Measurements from ENCODE around the gene CADM1.

Gene CADM1

DNA sequence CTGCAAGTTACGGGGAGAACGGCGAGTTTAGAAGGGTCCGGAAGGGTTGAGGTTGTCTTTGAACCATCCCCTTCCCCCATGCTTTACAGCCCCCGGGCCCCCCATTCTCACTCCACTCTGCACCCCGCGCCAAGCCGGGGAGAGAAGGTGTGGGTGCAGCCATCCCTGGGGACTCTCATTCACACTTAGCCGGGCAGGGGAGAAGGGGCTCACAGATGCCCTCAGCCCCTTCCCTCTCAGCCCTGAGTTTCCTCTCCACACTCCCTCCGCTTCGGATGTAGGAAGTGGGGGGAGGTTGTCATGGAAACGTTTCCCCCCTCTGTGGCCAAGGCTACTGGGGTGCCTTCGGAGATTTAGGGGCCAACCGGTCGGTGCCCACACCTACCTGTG is 334 bp downstream of the CADM1 start:
- peak overlapping the region; percentile 98 for H3K4me2 ChIP-seq (ENCODE audit: low read depth, low read length)
- peak overlapping the region; percentile 85 for H3K27ac ChIP-seq (ENCODE audit: low read length)
- no peaks in the 10 kb centered on the region for H3K9me3 ChIP-seq (replicated peaks; ENCODE audit: insufficient read depth, low read length)
- peak overlapping the region; percentile 90 for H3K9ac ChIP-seq (ENCODE audit: low read length)
- no peaks in the 10 kb centered on the region for H3K27me3 ChIP-seq (replicated peaks; ENCODE audit: insufficient read depth, low read length)
- no peak for DNase-seq
- no peaks in the 10 kb centered on the region for H3K36me3 ChIP-seq (replicated peaks; ENCODE audit: insufficient read depth, low read length)
- peaks cover 9% of the 10 kb centered on the region for H3K4me1 ChIP-seq (ENCODE audit: low read length)
- peak overlapping the region; percentile 87 for H3K4me3 ChIP-seq (ENCODE audit: low read length)
- H4K20me1 ChIP-seq (ENCODE audit: insufficient read depth, low read length): 0 out of 2 replicates have a peak, but pooled peaks cover 7% of the 10 kb centered on the region
- no peaks in the 10 kb centered on the region for H3K9me2 ChIP-seq (replicated peaks; ENCODE audit: insufficient read depth, low read length)
- TF ChIP-seq EZH2phosphoT487 (IDR thresholded peaks at IDR 0.05; ENCODE audit: low read length): no peak
- no peak for TF ChIP-seq EZH2 (optimal IDR thresholded peaks at IDR 0.05; ENCODE audit: low read depth, low read length)
- TF ChIP-seq, protein P1, sequence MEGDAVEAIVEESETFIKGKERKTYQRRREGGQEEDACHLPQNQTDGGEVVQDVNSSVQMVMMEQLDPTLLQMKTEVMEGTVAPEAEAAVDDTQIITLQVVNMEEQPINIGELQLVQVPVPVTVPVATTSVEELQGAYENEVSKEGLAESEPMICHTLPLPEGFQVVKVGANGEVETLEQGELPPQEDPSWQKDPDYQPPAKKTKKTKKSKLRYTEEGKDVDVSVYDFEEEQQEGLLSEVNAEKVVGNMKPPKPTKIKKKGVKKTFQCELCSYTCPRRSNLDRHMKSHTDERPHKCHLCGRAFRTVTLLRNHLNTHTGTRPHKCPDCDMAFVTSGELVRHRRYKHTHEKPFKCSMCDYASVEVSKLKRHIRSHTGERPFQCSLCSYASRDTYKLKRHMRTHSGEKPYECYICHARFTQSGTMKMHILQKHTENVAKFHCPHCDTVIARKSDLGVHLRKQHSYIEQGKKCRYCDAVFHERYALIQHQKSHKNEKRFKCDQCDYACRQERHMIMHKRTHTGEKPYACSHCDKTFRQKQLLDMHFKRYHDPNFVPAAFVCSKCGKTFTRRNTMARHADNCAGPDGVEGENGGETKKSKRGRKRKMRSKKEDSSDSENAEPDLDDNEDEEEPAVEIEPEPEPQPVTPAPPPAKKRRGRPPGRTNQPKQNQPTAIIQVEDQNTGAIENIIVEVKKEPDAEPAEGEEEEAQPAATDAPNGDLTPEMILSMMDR (IDR thresholded peaks at IDR 0.05; ENCODE audit: low read length): no peak
- H2AFZ ChIP-seq (ENCODE audit: low read length): no peak overlapping the region
- H3F3A ChIP-seq (ENCODE audit: insufficient read depth, low read length): peaks cover 16% of the 10 kb centered on the region
- H3K79me2 ChIP-seq (ENCODE audit: low read length): peaks cover 53% of the 10 kb centered on the region

DNA sequence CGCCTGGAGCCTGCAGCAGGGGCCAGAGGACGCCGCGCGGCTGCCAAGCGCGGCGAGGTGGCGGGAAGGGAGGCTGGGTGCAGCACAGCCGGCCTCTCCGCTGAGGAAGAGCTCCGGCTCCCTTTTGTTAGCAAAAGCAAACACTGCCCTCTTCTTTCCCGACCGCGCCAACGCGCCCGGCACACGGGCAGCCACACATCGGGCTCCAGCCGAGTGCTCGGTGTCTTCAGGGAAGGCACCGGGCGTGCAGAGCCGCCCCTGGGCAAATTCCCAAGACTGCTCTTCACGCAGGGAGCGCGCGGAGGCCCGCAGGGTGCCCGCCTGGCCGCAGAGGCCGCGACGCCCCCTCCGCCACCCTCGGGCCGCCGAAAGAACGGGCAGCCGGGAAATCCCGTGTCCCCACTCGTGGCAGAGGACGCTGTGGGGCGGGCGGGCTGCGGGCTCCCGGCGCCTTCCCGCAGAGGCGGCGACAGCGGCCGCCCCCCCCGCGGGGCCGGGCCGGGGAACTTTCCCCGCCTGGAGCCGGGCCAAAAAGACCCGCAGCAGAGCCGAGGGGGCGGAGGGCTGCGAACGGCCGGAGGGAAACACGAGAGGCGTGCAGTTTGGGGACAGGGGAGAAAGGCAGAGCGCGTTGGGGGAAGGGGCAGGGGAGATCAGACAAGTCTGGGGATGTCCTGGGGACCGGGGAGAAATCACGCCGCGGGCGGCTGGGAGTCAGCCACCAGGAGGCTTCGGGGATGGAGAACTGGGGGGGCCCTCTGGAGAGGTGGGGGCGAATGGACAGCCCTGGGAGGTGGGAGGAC is 931 bp downstream of the CADM1 start:
- no peak overlapping the region; the same call in 1 of the 2 replicates for H2AFZ ChIP-seq (ENCODE audit: low read length)
- H3K36me3 ChIP-seq (replicated peaks; ENCODE audit: insufficient read depth, low read length): no peaks in the 10 kb centered on the region
- H3K79me2 ChIP-seq (ENCODE audit: low read length): peaks cover 59% of the 10 kb centered on the region
- no peaks in the 10 kb centered on the region for H3K27me3 ChIP-seq (replicated peaks; ENCODE audit: insufficient read depth, low read length)
- peak overlapping the region; percentile 90 for H3K9ac ChIP-seq (ENCODE audit: low read length)
- H3K9me2 ChIP-seq (replicated peaks; ENCODE audit: insufficient read depth, low read length): no peaks in the 10 kb centered on the region
- H3K27ac ChIP-seq (ENCODE audit: low read length): peak overlapping the region; percentile 85
- TF ChIP-seq, protein P1 (IDR thresholded peaks at IDR 0.05; ENCODE audit: low read length): peak; percentile 19
- TF ChIP-seq EZH2 (optimal IDR thresholded peaks at IDR 0.05; ENCODE audit: low read depth, low read length) (no peak), EZH2phosphoT487 (IDR thresholded peaks at IDR 0.05; ENCODE audit: low read length) (no peak)
- H3F3A ChIP-seq (ENCODE audit: insufficient read depth, low read length): peaks cover 16% of the 10 kb centered on the region
- H3K9me3 ChIP-seq (replicated peaks; ENCODE audit: insufficient read depth, low read length): no peaks in the 10 kb centered on the region
- peak; percentile 79 for DNase-seq
- peak overlapping the region; percentile 98 for H3K4me2 ChIP-seq (ENCODE audit: low read depth, low read length)
- H3K4me1 ChIP-seq (ENCODE audit: low read length): peaks cover 10% of the 10 kb centered on the region
- peak overlapping the region; percentile 87 for H3K4me3 ChIP-seq (ENCODE audit: low read length)
- 0 out of 2 replicates have a peak, but pooled peaks cover 7% of the 10 kb centered on the region for H4K20me1 ChIP-seq (ENCODE audit: insufficient read depth, low read length)

DNA sequence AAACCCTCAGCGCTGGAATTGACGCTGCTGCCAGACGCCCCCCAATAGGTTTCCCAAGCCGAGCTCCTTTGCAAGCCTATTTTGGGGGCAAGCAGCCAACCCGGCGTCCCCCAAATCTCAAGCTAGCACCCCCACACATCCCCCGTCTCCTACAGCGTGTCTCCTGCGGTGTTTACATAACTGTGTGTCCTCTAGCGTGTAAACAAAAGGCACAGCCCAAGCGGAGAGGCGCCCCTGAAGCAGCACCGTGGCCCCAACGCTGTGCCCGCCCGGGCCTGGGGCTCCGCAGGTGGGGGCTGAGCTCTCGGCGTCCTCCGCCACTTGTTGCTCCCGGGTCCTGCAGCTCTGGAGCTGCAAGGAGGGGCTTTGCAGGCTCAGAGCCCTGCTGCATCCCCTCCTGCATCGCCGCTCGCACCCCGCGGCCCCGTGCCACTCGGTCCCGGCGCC is 1.6 kb downstream of the CADM1 start:
- no peaks in the 10 kb centered on the region for H3K27me3 ChIP-seq (replicated peaks; ENCODE audit: insufficient read depth, low read length)
- peak overlapping the region; percentile 98 for H3K4me2 ChIP-seq (ENCODE audit: low read depth, low read length)
- TF ChIP-seq, protein P1 (IDR thresholded peaks at IDR 0.05; ENCODE audit: low read length): no peak
- TF ChIP-seq EZH2phosphoT487 (IDR thresholded peaks at IDR 0.05; ENCODE audit: low read length) (no peak), EZH2 (optimal IDR thresholded peaks at IDR 0.05; ENCODE audit: low read depth, low read length) (no peak)
- no peaks in the 10 kb centered on the region for H3K9me3 ChIP-seq (replicated peaks; ENCODE audit: insufficient read depth, low read length)
- H3K4me1 ChIP-seq (ENCODE audit: low read length): peaks cover 16% of the 10 kb centered on the region
- peaks cover 21% of the 10 kb centered on the region for H3F3A ChIP-seq (ENCODE audit: insufficient read depth, low read length)
- no peak overlapping the region; the same call in 1 of the 2 replicates for H2AFZ ChIP-seq (ENCODE audit: low read length)
- peaks cover 65% of the 10 kb centered on the region for H3K79me2 ChIP-seq (ENCODE audit: low read length)
- peak overlapping the region; percentile 85 for H3K27ac ChIP-seq (ENCODE audit: low read length)
- 0 out of 2 replicates have a peak, but pooled peaks cover 7% of the 10 kb centered on the region for H4K20me1 ChIP-seq (ENCODE audit: insufficient read depth, low read length)
- H3K36me3 ChIP-seq (replicated peaks; ENCODE audit: insufficient read depth, low read length): no peaks in the 10 kb centered on the region
- H3K9ac ChIP-seq (ENCODE audit: low read length): peak overlapping the region; percentile 90
- H3K9me2 ChIP-seq (replicated peaks; ENCODE audit: insufficient read depth, low read length): no peaks in the 10 kb centered on the region
- peak overlapping the region; percentile 87 for H3K4me3 ChIP-seq (ENCODE audit: low read length)
- no peak for DNase-seq
